GM19397 (cell line): ENCODE results near the gene ZNF316.
"Not testable (repeated sequence)": the region's sequence is repeated elsewhere in the genome, so short reads cannot be mapped to it uniquely, and the experiment has no call there.

ENCODE experiments used
- ATAC-seq: cut with Tn5 transposase; IDR thresholded peaks from one replicate; pipeline ENCODE4 v1.9.1; 2021; ENCODE audit warnings: mild to moderate bottlenecking, moderate library complexity; ENCODE audit not compliant: unreplicated experiment

ZNF316 gene

DNA sequence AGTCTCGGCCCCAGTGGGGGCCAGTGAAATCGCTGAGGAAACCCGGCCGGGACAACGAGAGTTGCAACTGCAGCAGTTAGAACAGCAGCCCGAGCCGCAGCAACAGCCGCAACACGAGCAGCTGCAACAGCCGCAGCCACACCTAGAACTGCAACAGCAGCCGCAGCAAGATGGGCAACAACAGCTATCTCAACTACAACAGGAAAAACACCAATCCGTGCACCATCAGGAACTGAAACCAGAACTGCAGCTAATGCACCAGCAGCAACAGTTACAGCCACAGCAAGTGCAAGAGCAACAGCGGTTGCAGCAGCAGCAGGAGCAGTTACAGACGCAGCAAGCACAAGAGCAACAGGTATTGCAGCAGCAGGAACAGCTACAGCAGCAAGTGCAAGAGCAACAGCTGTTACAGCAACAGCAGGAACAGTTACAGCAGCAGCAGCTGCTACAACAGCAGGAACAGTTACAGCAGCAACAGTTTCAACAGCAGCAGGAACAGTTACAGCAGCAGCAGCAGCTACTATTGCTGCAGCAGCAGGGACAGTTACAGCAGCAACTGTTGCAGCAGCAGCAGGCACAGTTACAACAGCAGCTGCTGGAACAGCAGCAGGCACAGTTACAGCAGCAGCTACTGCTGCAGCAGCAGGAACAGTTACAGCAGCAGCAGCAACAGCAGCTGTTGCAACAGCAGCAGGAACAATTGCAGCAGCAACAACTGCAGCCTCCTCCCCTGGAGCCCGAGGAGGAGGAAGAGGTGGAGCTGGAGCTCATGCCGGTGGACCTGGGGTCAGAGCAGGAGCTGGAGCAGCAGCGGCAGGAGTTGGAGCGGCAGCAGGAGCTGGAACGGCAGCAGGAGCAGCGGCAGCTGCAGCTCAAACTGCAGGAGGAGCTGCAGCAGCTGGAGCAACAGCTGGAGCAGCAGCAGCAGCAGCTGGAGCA, 15.7 kb upstream of the ZNF316 start:
- no peak for ATAC-seq

DNA sequence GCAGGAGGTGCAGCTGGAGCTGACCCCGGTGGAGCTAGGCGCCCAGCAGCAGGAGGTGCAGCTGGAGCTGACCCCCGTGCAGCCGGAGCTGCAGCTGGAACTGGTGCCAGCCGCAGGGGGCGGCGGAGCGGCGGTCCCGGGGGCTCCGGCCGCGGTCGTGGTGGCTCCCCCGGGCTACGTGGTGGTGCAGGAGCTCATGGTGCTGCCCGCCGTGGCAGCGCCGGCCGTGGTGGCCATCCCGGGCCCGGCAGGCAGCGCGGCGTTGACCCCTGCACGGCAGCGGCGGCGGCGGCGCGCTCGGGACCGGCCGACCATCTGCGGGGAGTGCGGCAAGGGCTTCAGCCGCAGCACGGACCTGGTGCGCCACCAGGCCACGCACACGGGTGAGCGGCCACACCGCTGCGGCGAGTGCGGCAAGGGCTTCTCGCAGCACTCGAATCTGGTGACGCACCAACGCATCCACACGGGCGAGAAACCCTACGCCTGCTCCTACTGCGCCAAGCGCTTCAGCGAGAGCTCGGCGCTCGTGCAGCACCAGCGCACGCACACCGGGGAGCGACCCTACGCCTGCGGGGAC, 14.9 kb upstream of the ZNF316 start:
- no peak for ATAC-seq

DNA sequence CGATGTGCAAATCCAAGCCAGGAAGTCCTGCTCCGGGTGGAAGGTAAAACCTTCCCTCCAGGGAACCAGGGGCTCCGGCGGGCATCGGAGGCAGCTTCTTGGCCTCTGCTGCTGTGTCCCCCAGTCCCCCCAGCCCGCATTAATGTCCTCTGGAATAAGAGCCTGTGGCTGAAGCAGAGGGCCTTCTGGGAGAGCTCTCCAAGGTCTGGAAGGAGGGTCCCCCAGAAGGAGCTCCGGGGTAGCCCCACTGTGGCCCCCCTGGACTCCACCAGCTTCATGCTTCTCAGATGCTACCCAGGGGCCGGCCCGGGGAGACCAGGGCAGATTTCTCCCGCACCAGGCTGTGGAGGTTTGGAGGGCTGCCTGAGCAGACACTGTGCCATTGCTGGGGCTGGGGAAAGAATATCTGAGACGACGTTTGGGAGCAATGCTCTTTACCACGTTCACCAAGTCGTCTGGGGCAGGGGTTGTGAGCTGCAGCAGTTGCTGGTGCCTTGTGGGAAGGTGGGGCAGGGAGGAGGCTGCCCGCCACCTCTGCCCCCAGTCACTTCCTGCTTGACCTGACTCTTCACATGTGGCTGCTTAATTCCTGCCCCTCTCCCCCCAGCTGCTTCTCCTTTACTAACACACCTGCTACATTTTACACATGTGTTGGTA, 13.4 kb upstream of the ZNF316 start:
- no peak for ATAC-seq

DNA sequence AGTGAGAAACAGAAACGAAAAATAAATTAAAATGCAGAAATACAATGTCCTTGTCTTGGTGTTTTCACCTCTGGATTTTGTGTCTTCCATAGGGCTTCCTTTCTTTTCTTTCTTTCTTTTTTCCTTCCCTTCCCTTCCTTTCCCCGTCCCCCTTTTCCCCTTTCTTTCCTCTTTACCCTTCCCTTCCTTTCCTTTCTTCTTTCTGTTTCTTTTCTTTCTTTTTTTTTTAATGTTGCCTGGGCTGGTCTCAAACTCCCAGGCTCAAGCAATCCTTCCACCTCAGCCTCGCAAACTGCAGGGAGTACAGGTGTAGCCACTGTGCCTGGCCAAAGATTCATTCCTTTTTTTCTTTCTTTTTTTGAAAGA, 12.9 kb upstream of the ZNF316 start:
- ATAC-seq: no peak

DNA sequence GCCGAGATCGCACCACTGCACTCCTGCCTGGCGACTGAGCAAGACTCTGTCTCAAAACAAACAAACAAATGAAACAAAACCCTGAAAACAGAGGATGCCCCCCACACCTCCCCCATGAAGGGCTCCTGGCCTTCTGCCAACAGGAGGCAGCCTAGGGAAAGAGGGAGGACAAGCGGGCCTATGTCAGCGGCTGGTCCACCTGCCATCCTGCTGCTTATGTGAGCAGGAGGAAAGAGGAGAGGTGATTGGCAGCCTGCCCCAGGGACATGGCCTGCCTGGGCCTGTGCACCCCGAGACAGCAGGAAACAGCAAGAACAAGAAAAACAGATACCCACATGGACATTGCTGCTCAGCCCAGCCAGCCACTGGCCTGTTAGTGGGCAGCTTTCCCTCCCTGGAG, 9.1 kb upstream of the ZNF316 start:
- ATAC-seq: no peak

DNA sequence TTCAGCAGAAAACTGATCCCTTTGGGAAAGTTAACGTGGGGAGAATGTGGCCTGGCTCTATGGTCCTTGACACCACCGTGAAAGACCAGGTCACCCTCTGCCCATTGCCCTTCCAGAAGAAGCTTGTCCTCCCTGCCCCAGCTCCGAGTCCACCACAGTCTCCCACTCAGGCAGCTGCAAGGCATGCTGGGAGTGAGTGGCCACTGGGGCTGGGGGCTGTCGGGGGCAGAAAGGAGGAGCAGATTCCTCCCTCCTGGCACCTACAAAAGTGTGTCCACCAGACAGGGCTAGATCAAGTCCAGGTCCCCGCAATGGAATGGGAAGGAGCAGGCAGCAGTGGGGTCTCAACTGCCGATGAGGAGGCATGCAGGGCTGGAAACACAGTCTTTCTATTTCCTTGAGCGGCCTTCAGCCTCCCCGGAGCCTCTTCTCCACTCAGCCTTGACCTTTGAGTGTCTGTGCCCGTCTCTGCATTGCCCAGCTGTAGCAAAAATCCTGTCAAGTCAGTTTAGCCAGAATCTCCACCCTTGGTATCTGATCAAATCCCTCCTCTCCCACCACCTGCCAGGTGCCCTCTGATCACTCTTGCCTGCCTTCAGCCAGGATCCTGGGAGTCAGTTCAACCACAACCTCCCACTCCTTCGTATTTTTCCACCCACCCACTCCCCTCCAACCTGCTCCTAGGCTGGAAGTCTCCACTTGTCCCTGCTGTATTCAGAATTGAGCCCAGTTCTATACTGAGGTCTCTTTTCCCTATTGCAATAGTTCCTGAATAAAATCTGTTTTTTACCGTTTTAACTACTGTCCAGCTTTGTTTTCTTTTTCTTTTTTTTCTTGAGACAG, 6.9 kb upstream of the ZNF316 start:
- ATAC-seq: no peak

DNA sequence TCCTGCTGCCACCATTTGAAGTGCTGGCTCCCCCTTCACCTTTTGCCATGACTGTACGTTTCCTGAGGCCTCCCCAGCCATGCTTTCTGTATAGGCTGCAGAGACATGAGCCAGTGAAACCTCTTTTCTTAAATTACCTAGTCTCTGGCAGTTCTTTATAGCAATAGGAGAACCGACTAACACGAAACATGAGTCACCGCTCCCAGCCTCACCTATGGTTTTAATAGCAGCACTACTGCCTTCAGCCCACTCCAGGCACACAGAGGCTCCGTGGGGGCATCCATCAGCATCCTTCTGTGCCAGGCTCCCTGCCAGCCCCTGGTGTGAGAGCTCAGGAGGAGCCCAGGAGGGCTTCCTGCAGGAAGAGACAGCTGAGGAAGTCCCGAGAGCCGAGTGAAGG, 5.5 kb upstream of the ZNF316 start:
- no peak for ATAC-seq

DNA sequence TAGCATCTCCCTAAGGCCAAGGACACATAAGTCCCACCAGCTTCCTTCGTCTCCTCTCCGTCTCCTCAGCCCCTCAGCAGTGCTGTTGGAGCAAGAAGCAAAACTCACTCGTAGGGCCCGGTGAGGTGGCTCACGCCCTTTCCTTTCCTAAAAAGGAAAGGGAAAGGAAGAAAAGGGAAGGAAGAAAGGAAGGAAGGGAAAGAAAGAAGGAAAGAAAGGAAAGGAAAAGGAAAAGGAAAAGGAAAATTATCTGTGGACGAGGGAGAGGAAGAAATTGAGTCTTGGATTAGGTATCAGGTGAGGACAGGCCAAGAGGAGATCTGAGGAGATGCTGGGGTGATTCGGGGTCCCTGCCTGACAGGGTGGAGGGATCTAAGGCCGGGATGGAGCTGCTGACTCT, 3.1 kb upstream of the ZNF316 start:
- no peak for ATAC-seq

DNA sequence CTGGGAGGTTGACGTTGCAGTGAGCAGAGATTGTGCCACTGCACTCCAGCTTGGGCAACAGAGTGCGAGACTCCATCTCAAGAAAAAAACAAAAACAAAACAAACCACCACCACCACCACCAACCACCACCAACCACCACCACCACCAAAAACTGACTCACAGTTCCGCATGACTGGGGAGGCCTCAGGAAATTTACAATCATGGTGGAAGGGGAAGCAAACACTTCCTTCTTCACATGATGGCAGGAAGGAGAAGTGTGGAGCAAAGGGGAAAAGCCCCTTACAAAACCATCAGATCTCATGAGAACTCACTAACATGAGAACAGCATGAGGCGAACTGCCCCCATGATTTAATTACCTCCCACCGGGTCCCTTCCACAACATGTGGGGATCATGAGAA, 2.1 kb upstream of the ZNF316 start:
- ATAC-seq: not testable (repeated sequence)

DNA sequence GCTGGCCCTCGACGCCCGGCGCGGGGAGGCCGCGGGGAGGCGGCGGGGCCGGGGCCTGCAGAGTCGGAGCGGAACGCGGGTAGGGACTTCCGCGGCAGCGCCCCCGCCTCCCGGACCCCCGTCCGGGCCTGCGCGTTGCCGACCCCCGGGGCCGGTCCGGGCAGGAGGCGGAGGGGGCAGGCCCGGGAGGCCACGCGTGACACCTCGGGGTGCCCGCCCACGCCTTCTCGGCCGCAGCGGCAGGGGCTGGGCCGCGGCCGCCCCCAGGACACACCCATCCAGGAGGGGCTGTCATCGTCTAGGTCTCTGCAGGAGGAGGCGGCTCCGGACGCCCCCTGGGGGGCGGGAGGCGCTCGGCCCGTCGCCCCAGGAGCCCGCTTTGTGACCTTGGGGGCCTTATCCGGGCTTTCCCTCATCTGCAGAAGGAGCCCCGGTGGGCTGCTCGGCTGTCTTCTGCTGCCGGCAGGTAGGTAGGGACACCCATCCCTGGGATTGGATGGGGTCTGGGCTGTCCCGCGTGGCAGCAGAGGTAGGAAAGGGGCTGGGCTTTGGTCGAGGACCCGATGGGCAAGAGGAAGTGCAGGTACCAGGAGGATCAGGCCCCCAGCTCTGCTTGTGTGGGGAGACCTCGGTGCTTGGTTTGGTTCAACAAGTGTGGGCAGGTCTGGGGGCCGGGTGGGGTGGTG, 569 bp downstream of the ZNF316 start:
- ATAC-seq: peak; percentile 82

DNA sequence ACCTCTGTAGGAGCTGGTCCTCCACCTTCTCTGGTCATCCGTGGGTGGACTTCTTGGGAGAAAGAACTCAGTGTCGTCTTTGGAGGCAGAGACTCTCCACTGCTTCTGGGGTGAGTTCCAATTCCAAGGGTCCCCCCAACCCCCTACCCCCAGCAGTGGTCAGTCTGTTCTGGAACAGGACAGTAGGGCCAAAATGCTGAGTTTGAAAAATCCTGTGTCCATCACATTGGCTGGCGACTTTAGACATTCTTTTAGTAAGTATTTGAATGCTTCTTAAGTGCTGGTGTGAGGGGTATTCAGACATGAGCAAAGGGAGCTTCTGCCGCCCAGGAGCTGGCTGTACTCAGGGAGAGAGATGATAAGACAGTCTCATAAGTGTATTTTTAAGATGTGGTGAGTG, 1.9 kb downstream of the ZNF316 start:
- ATAC-seq: no peak

DNA sequence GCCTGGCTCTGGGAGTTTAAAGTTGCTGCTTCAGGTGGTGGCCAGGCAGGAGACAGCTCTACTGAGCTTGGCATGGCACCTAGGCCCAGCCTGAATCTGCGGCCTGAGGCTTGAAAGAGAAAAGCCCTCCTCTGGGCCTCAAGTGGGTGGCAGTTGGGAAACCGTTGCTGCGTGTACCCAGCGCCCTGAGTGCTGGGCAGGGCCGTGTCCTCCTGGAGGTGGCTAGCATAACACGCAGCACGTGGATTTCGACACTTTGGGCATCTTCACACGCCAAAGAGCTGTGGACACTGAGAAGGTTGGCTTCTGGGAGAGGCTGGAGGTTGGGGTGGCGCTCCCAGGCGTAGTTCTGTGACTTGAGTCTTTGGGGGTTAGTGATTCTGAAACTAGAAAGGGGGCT, 2.5 kb downstream of the ZNF316 start:
- ATAC-seq: no peak

DNA sequence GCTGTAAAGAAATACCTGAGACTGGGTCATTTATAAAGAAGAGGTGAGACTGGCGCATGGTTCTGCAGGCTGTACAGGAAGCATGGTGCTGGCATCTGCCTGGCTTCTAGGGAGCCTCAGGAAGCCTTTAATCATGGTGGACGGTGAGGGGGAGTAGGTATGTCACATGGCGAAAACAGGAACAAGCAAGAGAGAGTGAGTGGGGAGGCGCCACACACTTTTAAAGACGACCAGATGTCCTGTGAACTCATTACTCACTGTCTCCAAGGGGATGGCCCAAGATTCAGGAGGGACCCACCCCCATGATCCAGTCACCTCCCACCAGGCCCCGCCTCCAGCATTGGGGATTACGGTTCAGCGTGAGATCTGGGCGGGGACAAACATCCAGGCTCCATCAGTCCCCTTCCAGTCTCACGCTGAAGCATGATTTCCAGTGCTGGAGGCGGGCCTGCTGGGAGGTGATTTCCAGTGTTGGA, 3.2 kb downstream of the ZNF316 start:
- no peak for ATAC-seq

DNA sequence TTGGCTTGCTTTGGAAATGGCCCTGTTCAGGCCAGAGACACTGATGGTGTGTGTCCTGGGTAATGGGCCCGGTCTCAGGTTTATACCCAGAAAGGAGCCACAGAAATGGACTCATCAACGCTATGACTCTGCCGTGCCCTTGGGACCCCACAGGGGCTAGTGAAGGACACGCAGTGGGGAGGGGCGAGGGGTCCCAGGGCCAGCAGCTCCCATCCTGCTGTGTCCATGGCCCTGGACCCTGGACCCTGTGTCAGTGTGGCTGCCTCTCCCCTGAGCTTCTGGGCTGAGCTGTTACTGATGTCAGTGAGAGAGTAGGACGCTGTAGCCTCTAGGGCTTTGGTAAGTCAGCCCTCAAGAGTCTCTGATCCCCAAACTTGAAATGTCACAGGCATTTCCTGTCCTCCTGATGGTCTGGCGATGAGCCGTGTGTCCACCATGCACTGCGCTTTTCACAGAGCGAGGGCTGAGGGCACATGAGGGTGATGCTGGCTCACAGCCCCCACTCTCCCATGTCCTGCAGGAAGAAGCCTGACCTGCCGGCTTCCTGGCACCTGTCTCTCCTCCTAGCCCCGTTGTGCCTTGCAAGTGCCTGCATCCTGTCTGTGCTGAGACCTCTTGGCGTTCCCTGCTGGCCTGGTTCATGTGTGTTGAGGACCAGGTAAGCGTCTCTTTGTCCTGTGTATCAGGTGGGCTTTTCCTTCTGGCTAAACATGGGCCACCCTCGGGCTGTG, 4.4 kb downstream of the ZNF316 start:
- ATAC-seq: no peak

DNA sequence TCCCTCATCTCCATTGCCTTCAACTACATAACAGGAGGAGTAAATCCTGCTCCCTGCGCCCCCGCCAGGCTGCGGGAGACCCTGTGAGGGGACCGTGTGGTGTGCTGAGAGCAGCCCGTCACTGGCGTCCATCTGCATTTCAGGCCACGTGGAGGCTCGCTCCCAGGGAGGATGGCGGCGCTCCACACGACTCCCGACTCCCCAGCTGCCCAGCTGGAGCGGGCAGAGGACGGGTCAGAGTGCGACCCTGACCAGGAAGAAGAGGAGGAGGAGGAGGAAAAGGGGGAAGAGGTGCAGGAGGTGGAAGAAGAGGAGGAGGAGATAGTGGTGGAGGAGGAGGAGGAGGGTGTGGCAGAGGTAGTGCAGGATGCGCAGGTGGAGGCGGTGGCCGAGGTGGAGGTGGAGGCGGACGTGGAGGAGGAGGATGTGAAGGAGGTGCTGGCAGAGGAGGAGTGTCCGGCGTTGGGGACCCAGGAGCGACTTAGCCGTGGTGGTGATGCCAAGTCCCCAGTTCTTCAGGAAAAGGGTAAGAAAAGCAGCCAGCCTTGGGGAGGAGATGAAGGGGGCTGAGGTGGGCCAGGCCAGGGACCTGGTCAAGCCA, 5.2 kb downstream of the ZNF316 start:
- no peak for ATAC-seq

DNA sequence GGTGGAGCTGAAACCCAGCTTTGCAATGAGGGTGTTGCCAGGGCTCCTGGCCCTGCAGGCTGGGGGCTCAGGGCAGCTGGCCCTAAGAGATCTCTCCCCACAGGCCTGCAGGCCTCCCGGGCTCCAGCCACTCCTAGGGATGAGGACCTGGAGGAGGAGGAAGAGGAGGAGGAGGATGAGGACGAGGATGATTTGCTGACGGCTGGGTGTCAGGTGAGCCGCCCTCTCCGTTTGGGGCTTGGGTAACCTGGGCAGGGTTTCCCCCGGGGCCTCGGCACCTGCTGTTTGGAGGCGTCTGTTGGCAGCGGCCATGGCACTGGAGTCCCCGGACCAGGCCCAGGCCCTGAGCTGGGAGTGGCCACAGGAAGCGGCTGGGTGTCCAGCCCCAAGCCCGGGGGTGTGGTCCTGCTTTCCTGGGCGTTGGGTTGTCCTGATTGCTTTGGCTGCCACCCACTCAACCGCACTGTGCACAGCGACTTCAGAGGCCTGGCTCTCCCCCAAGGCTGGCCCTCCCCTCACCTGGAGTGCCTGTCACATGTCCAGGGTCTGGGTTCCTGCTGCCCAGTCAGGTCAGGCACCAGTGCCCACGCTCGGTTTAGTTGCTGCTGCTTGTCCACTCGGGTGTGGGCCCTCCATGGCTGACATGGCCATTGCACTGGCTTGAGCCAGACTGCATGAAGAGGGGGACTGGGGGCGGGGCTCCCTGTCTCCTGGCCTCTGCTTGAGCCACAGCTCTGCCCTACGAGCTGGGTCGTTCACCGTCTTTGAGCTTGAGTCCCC, 5.9 kb downstream of the ZNF316 start:
- ATAC-seq: no peak

DNA sequence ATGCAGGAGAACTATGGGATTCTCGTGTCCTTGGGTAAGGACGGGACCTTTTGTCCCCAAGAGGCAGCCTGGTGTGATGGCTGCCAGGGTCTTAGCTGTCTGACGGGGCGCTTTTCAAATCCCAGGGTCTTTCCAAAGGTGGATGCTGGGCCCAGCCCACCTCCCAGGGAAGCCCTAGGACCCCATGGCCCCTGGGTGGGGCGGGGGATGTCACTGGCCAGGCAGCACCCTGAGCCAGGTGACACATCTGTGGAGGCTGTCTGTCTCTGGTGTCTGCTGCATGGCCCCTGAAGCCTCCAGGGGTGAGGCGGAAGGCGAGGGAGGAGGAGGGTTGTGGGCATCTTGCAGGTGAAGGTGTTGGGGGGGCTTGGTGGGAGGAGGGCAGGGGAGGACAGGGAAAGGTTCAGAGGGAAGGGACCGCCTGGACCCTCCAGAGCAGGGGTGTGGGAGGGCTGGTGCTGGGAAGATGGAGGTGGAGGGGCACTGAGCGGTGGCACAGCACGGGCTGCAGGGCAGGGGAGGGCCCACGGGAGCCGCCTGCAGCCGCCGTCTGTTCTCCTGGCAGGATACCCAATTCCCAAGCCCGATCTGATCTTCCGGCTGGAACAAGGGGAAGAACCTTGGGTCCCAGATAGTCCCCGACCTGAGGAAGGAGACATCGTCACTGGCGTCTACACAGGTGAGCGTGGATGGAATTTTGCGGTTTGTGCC, 7.0 kb downstream of the ZNF316 start:
- no peak for ATAC-seq

DNA sequence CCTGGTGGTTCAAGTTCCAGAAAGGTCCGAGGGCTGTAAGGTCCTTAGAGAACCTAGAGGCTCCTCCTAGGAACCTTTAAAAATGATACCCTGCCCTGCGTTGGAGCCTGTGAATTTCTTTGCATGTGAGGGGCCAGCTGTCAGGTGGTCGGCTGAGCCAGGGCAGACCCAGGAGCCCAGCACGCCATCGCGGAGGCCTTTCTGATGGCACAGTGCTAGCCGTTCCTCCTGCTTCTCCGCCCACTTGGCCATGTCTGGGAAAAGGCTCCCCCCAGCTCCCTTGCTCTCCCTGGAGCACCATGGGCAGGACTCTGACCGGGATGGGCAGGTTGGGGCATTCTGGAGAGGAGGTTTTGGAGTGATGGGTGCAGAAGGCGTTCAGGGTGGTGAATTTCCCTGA, 7.6 kb downstream of the ZNF316 start:
- no peak for ATAC-seq
